Hepatic stellate cell (primary cell): Measurements from ENCODE around the gene BCOR.

ENCODE experiments used
- DNase-seq: peaks from one replicate; pipeline ENCODE4 v3.0.0; 2011; ENCODE audit warnings: low spot score

The BCOR gene

DNA sequence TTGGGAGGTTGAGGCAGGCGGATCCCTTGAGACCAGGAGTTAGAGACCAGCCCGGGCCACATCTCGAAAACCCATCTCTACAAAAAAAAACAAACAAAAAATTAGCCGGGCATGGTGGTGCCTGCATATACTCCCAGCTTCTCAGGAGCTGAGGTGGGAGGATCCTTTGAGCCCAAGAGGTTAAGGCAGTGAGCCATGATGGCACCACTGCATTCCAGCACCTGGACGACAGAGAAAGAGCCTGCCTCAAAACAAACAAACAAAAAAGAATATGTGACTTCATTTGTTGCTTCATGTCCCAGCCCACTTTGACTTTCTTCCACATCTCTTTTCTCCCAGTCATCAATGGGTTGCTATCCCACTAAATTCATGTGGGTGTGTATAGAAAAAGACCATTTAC lies 79.7 kb downstream of the BCOR start:
- DNase-seq = no peak

DNA sequence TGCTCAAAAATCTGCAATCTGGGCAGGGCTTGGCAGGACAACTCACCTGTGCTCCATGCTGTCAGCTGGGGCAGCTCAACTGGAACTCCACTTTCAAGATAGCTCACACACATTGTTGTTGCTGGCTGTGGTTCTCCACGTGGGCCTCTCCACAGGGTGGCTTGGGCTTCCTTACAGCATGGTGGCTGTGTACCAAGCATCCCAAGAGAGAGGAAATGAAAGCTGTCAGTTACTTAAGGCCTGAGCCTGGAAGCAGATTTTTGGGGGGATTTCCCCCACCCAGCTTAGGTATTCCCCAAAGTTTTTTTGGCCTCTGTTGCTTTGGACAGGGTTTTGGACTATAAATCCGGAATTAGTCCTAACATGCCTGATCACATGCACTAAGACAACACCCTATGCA lies 81.0 kb downstream of the BCOR start:
- DNase-seq = no peak

DNA sequence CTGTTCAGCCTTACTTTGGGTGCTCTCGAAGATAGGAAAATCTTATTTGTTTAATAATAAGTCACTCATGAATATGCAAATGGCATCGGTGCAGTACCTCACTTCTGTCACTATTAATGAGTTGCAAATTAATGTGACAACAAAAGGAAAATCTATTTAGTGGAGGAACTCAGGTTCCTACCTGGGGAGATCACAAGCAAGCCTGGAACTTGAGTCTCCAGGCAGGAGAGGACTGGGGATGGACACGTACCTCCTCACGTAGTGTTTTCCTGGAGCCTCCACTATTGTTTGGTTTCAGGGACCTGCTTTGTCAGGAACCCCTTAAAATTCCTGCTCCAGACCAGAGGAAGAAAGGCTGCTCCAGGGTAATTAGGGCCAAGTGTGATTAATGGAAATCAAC lies 82.1 kb downstream of the BCOR start:
- DNase-seq = no peak

DNA sequence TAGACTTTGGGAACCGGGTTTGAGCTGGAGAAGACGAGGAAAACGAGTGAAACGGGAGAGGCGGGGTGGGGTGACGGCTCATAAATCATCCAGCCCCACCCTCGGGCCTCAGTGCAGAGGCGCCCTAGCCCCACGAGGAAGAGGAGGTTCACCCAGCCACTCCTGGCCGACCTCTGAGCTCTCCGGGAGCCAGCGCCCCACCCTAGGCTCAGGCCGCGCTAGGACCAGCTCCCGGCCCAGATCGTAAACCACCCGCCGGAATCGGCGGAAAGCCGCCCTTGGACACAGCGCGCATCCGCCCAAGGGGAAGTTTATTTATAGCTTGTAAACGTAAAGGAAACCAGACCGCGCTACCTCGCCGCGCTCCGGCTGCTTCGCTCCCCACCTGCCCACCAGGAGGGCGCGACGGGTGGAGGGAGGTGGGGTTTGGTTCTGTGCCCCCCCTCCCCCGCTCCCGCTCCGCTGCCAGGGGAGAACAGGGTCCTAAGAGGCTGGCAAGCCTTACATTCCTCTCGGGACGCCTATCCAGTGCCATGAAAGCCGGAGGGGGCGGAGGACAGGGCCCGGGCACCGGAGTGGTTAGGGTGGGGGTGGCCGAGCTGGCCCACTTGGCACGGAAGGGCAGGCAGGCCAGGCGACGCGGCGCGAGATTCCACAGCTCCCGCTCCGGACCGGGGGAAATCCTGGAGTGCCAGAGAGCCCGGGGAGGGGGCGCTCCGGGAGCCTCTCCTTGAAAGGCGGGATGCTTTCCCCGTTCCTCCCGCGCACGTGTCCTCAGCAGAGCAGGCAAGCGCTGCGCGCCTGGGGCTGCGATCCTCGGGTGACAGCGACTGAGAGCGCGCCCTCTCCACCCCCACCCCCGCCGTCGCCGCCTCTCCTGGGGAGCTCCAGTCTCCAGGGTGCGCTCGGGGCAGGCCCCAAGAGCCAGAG lies 84.2 kb downstream of the BCOR start:
- DNase-seq = peak; percentile 44

DNA sequence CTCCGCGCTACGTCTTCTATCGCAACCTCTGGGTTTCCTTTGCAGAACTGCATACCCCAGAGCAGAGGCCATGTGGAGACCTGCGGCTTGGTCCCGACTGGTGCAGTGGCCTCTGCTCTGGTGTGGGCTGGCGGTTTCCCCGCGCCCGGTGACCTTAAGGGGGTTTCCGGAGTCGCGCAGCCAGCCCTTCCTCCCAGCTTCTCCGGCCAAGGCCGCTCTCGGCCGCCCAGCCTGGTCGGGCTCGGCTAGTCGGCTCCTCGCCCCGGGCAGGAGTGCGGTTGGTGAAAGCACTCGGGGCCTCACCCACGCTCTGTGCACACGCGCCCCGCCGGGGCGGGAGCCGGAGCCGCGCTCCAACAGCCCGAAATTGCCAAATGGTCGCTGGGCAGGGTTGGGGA lies 84.9 kb downstream of the BCOR start:
- peak; percentile 38 for DNase-seq

DNA sequence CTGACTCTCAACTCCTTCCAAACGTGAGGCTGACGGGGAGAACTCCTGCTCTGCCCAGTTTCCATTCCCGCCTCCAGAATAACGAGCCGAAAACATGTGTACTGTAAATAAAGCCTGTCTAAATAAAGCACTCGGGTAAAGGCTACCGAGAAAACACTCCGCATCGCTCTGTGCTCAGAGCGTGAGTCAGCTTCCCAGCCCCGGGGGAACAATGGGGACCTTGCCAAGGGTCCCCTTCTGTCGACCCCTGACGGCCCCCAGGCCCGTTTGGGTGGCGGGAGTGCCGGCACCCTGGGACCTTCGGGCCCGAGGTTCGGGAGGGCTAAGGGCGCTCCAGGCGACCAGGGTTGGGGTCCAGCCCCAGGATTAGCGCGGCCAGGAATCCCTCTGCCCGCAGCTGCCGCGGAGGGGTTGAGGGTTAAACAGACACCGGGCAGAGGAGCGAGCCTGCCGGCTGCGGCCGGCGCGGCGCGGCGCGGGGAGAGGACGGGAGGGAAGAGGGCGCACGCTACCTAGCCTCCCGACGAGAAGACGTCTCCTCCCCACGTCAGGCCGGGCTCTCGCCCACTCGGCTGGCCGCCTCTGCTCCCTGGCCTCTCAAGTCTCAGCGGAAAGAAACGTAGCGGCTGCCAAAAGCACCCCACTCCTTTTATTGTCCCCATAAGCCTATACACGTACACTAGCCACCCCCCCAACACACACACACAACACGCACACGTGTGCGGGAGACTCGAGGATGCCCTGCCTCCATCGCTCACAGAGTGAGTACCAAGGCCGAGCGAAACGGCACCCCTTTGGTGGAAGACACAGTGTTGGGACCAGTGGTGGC lies 85.5 kb downstream of the BCOR start:
- DNase-seq = peak; percentile 69

DNA sequence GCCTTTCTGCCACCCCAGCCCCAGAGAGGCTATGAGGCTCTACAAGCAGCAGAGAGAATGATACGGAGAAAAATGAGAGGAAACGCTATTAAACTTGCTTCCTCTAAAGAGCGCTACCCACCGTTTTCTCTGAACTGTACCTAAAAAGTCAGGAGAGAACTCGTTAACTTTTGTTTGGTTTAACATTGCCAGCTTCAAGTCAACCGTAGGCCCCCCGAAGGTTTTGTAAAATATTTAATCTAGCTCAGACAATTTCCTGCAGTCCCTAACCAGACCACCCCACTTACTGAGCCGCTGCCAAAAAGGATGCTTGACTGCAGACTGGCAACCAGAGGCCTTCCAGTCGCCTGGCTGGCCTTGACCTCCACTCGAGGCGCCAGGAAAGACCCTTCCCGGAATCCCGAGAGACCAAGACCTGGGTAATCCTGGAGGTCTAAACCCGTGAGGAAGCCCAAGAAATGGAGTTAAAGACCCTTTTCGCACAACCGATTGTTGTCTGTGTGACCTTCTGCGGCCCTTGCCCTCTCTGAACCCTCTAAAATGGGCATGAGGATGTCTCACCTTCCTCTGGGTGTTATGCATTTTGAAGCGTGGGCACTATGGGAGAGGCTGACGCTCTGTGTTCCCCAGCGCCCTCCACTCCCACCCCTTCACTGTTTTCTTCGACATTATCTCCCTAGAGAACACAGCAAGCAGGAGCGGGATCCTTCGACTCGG lies 86.3 kb downstream of the BCOR start:
- DNase-seq = no peak

DNA sequence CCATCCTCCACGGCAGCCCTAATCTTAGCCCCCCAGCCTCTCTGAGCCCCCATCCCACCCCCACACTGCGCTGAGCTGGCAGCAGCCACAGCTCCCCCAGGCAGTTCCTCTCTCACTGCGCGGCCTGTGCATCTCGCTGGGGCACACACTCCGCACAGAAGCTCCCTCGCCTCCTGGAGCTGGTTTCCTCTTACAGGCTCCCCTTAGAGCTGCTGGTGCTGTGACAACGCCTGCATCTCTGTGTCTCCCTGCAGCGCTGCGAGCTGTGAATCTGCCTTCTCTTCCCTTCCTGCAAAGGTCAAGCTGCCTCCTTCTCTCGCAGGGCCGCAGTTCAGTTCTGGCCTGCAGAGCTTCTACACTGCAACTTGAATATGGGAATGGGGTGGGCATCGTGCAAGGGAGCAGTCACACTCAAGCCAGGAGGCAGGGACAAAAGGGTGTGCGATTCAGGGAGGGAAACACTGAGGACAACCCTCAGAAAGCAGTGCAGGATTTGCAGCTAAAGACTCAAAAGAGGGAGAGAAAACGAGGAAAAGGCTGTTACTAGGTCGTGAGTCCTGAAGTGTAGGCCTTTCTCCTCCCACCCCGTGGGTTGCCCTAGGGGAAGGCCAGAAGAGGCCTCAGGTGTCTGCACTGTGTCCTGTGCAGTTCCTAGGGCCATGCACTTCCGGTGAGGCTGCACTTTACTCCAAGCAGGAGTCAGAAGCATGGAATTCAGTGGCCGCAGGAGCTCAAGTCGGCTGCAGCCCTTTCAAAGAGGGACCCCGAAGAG lies 87.0 kb downstream of the BCOR start:
- no peak for DNase-seq

DNA sequence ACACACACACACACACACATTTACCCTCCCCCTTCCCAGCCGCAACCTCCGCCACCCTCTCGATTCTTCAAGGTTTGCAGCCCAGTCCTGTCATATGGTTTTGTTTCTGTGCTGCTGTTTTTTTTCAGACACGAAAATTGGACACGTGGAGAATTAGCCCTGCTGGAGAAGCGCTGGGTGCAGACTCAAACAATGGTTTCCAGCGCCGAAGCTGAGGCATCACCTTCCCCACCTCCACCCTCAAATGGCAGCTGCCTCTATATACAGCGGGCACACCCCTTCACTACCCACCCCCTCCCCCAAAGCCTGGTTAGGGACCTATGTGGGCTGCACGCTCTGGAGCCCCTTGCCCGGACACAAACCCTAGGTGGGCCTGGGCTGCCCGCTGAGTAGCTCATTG lies 87.9 kb downstream of the BCOR start:
- DNase-seq = no peak

DNA sequence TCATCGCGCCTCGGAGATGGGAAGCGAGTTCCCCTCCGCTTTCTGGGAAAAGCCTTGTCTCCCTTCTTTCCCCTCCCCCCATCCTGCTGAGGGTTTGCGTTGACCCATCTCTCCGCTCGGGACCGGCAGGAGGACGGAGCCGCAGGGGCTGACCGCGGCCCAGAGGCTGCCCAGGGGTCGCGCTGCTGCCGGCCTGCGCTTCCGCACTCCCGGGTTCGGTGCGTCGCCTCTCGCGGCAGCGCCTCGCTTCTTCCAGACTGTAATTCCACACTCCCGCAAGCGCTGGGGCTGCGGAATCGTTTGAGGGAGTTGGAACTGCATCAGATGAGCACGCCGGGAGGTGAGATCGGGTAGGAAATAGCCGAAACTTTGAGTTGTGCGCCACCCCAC lies 88.3 kb downstream of the BCOR start:
- no peak for DNase-seq

DNA sequence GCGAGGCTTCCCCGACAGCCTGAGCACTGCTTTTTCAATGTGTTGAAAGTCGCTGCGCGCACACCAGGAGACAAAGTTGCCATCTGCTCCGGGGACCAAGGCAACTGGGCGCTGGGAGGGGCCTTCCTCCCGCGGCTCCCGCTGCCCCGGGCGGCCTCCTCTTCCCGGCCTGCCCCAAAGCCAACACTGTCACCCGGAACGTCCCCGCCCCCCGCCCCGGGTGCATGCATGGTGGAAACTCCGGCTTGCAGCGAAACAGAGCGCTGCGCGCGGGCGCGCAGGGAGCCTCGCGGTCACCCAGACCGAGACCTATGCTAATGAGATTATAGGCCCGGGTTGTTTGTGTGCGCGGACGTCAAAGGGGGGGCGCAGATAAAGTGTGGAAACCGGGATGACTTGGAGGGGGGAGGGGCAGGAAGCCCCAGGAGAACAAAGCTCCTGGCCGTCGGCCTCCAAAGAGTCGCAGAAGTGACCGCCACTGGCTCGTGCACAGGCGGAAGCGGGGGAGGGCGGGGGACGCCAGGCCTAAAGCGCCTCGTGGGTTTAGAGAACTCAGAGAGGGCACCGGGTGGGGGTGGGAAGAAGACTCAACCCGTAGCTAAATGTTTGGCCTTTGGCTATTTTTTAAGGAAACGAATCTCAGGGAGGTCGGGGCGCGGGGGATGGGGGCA lies 88.8 kb downstream of the BCOR start:
- no peak for DNase-seq

DNA sequence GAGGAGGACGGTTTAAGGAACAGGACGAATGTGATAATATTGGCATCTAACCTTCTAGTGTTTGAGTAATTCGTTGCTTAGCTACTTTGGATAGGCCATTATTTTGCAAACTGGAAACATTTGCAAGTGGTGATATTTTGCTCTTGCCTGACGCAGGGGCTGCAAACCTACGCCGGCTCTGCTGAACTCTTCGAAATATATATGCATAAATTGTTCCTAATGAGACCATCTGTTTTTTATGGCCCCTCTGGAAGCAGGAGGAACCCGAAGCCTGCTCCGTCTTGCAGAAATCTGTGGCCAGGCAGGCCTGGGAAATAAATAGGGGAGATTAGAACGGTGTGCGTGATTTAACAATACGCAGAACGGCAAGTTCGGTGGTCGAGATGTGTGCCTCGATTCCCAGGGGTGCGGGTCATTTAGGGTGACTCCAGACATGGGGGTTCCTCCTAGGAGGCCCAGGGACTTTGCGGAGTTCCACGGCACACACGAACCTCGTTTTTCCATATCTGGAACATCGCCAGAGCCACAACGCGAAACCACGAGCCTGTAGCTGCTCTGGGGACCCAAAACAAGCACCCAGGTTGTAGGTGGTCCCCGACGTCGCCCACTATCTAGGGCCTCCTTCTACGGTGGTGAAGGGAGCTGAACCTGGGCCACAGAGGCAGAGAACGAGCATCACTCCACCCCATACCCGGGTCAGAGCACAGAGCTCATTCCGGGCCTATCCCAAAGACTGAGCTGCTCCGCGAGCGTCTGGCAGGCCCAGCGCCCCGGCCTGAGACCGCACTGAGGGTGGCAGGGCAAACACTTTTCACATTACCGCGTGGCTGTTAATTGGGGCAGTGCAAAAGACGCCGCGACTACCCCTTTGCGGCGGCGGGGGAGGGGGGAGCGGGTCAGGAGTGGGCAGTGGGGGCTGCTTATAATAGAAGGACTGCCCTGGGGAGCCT lies 89.7 kb downstream of the BCOR start:
- DNase-seq = no peak

DNA sequence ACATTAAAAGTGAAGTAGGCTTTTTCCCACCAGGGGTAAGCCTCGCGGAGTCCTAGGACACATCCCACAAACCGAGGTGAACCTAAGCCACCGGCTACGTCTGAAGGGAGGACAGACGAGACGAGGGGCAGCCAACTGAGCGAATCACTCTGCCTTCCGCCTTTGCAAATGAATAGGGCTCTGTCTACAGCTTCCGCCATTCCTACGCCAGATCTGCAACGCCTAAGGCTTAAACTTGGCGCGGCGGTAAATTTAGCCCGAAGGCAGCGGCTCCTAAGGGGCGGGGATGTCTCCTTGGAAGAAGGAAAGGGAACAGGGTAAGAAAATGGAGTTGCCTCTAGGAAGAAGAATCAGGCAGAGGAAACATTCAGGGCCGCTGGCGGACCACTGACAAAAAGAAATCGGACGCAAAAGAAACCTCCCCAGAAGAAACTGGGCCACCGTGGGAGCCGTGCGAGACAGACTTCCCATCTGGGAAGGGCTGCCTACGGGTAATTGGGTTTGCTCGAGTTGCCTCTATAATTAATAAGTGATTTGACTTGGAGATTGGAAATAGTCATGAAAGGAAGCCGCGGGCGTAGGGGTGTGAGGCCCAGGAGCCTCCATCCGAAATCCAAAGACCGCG lies 90.5 kb downstream of the BCOR start:
- DNase-seq = no peak

DNA sequence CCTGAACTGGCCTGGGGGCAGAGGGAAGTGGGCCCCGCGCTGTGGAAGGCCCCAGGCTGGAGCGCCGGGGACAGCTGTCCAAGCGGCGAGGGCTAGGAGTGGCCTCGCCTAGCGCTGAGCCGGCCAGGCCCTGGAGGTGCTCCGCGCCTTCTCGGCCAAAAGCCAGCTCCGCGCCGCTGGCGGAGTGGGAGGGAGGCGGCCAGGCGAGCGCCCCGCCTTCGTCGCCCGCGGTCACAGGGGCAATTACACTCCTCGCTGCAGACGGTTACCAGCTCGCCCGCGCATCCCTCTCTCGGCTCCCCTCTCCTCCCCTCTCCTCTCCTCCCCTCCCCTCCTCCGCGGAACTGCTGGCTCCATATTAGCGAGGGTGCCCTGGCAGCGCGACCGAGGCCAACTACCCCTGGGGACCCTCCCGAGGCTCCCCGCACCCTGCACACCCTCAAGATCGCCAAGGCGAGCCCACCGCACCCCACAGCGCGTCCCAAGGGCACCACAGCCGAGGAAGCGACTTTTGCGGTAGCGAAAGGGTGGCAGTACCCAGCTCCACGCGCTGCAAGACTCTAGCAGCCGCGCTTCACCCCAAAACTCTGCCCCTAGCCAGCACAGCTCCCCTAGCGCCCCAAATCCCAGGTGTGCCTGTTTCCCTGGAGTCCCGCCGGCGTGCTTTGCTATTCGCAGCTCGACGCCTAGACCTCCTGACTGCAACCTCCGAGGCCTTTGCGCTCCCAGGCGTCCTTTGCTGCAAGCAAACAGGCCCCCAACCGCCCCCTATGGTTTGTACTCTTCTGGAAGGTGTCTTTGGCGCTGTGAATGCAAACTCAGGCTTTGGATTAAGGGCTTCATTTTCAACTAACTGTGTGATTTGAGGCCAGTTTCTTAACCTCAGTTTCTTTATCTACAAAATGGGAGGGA lies 91.4 kb downstream of the BCOR start:
- DNase-seq = no peak

DNA sequence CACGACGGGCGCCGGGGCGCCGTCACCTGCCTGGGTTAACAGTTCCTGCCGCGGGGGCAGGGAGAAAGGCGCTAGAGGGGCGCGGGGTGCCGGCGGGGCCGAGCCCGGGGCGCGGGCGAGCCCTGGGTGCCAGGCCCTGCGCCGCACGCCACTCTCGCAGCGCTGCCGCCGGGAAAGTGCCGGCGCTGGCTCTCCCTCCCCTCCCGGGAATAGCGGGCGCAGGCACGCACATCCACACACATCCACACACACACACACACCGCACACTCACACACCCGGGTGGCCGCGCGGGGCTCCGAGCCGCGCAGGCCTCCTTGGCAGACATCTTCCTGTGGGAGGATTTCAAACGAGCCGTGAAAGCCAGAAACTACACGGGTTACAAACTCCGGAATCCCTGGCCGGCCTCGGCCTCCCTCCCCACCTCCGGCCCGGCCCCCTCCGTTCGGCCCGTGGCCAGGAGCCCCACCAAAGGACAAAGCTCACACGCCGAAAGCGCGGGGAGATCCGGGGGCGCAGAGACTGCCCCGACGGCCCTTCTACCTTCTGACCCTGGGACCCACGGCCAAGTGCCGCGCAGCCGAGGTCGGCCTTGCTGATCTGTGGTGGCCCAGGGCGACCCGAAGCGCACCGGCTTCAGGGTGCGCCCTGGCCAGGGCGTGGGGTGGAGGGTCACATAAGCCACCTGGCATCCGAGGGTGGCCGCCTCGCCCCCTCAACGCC lies 92.3 kb downstream of the BCOR start:
- DNase-seq = no peak

DNA sequence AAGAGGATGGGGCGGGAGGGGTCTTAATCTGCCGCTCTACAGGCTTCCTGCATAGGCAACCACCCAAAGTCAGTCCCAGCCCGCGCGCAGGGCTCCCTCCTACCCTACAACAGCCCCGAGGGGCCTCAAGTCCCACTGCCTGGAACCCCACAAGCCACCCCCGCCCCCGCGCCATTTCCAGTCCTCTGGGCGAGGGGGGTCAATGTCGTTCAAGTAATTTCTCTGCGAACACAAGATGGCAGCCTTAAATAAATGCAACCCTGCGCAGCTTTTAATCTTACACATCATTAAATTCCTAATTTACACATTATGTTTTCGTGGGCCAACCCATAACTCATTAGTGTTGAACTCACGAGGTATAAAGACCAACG lies 92.9 kb downstream of the BCOR start:
- DNase-seq = no peak

DNA sequence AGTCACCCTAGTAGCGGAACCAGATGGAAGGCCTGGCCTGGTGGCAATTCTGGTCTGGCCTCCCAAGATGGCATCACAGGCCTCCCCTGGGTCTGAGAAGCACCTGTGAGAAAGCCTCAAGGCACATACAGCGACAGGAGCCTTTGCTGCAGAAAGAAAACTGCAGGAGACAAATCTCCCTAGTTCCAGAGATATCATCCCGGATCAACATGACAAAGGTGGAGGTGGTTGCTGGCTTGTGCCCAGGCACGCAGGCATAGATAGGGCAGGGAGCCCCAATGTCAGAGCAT lies 93.6 kb downstream of the BCOR start:
- no peak for DNase-seq
